ENCODE results near the gene COQ8B.
"Not testable (repeated sequence)": the region's sequence is repeated elsewhere in the genome, so short reads cannot be mapped to it uniquely, and the experiment has no call there.

COQ8B gene

DNA sequence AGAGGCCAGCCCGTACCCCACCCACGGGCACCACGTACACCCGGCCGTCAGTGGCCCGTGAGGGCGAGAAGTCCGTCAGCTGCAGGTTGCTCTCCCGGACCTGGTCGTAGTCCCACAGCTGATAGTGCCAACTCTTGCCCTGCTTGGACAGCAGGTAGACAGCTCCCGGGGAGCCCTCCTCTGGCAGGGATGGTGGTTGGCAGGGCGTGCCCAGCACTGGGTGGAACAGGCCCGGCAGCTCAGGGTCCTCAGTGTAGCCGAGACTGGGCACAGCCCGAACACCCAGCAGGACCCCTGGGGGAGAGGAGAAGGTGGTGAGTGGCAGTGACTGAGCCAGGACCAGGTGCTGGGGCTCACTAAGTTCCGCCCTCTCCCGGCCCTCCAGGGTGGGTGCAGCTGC is 25.8 kb upstream of the COQ8B start:
- DNase-seq (ENCODE audit: low read depth in 1 of 2, low spot score in 1 of 2) = no peak

DNA sequence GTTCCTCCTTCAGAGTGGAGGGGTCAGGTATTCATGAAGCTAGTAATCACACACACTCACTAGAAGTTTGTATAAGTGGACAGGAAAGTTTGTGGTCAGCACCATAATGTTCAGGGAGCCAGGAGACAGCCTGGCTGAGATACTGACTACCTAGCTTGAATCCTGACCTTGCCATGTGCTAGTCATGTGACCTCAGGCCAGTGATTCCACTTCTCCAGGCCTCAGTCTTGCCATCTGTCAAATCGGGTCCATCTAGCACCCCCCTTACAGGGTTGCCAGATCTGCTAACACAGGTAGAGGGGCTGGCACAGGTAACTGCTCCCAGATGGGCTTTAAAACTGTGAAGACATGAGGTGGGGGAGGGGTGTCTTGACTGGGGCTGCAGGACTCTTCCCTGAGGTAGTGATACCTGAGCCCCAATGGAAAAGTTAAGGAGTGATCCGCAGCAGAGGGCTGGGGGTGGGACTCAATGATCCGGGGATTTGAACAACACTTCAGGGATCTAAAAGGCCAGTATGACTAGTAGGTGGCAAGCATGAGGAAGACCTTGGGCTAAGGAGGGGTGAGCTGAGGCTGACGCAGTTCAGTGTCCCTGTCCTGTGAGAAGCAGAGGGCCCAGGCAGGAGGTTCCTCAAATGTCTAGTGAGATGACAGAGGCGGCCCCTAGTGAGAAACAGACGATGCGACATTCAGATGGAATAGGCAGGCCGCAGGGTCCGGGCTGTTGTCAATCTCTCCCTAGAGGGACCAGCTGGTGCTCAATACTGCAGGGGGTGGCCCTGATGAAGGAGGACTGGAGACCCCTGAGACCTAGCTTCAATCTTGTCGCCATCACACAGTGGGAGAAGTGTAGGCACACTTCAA is 25.1 kb upstream of the COQ8B start:
- no peak for DNase-seq (ENCODE audit: low read depth in 1 of 2, low spot score in 1 of 2)

DNA sequence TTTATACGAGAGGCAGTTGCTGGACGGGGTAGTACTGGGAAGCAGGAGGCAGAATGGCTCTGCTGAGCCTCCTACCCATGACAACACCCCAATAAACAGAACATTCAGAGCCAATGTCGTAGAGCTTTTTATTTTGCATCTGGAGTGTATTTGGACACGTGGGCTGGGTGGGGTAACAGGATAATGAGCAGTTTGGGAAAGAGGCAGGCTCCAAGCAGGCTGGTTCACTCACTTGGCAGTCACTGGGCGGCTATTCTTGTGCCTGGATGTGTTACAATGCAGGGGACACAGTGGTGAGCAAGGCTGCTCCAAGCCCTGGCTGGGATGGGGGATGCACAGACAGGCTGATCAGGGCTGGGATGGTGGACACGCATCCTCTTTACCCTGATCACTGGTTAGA is 24.1 kb upstream of the COQ8B start:
- DNase-seq (ENCODE audit: low read depth in 1 of 2, low spot score in 1 of 2) = no peak

DNA sequence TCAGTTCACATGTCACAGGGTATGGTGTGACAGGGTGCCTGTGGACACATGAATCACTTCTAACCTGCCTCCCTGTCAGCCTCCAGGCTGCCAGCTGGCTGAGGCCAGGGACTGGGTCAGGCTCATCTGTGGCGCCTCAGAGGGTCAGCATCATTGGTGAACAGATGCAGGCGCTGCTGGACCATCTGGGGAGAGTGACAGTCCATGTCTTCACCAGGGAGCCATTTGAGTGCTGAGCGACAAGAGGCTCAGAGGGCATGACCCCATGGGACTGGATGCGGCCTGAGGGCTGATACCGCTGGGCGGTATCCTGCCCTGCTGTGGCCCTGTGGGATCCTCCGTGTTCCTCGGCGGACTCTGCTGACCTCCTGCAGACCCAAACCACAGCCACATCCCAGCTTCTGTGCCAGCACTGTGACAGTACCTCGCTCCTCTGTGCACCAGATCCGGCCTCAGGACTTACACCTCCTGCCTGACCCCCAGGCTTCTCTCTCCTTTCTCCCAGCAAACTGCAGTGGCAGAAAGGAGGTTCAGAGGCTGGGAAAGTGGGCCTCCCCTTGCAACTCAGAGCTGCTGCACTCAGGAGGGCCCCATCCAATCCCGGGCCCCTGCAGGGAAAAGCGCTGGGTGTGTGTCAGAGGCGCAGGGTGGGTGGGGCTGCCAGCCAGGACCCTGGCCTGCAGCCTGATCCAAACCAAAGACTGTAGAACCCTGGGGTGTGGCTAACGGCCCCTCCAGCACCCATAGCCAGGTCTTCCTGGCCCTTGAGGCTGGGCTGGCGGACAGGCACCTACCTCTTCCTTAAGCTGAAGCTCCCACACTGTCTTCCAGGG is 23.4 kb upstream of the COQ8B start:
- no peak for DNase-seq (ENCODE audit: low read depth in 1 of 2, low spot score in 1 of 2)

DNA sequence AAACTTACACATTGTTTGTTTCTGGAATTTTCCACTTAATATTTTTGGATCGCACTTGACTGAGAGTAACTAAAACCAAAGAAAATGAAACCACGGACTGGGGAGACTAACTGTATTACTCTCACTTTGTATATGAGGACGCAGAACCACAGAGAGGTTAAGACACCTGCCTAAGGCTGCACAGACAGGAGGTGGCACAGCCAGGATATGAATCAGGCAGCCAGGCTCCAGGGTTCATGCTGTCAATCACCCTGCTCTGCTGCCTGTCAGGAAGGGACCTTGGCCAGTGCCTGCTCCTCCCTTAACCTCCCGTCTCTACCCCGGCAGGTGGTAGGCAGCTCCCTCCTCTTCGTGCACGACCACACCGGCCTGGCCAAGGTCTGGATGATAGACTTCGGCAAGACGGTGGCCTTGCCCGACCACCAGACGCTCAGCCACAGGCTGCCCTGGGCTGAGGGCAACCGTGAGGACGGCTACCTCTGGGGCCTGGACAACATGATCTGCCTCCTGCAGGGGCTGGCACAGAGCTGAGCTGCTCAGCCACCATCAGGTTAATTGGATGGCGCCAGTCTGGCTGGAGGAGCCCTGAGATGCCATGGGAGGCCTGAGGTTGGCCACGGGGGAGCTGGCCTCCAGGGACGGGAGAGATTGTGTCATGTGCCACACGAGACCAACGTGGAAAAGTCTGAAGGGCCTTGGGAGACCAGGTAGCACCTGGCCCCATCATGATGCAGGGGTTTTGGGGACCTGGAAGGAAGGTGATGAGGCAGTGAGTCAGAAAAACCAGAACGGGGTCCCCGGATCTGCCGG is 22.5 kb upstream of the COQ8B start:
- DNase-seq (ENCODE audit: low read depth in 1 of 2, low spot score in 1 of 2) = no peak

DNA sequence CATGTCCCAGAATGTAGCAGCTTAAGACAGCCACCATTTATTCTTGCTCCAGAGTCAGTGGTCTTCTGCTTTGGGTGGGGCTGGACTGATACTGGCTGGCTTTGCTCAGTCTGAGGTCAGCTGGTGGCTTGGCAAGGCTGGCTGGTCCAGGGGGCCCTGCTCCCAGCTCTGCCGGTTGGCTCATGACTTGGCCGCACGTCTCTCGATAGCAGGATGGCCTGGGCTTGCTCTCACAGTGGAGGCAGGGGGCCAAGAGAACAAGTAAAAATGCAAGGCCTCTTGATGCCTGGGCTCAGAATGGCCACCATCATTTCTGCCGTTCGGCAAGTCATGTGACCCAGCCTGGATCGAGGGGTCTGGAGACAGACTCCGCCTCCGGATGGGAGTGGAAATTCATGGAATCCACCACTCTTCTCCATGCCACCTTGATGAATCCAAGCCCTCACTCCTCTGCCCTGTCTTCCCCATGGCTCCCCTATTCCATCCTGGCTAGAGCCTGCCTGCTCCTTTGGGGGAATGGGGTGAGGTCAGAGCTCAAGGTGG is 20.5 kb upstream of the COQ8B start:
- DNase-seq (ENCODE audit: low read depth in 1 of 2, low spot score in 1 of 2) = no peak

DNA sequence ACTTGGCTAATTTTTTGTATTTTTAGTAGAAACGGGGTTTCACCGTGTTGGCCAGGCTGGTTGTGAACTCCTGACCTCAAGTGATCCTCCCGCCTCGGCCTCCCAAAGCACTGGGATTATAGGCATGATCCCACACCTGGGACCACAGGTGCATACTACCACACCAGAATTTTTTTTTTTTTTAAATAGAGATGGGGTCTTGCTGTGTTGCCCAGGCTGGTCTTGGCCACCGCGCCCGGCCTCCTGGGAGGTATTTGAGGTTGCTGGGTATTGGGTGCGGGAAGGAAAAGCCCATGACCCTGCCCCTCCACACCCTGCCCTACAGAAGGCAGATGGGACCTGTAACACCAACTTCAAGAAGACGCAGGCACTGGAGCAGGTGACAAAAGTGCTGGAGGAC is 20.0 kb upstream of the COQ8B start:
- DNase-seq (ENCODE audit: low read depth in 1 of 2, low spot score in 1 of 2) = no peak

DNA sequence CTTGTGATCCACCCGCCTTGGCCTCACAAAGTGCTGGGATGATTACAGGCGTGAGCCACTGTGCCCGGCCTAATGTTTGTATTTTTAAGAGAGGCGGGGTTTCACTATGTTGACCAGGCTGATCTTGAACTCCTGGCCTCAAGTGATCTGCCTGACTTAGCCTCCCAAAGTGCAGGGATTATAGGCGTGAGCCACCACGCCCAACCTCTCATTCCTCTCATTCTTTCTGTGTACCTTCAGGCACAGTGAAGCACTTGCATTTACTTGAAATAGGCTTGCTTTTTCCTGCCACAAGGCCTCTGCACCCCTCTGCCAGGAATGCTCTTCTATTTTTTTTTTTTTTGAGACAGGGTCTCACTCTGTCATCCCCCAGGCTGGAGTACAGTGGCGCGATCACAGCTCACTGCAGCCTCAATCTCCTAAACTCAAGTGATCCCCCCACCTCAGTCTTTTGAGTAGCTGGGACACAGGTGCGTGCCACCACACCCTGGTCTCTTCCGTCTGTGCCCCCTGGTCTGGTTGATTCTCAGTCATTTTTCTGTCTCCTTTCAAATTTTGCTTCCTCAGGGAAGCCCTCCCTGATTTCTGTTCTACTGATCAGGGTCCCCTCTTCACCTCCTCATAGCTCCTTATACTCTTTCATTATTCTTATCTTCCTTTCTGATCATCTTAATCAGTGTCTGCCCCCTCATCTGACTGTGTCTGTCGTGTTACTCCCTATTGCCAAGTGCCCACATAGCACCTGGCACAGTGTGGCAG is 18.5 kb upstream of the COQ8B start:
- DNase-seq (ENCODE audit: low read depth in 1 of 2, low spot score in 1 of 2) = no peak

DNA sequence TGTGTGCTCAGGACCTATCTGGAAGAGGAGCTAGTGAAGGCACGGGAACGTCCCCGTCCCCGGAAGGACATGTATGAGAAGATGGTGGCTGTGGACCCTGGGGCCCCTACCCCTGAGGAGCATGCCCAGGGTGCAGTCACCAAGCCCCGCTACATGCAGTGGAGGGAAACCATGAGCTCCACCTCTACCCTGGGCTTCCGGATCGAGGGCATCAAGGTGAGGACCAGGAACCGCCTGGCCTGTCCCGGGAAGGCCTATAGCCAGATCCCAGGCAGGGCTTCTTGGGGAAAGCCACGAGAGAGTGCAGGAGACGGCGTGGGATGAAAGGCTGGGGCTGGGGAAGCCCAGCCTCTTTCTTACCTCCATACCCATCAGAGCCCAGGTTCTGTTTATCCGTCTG is 16.5 kb upstream of the COQ8B start:
- DNase-seq (ENCODE audit: low read depth in 1 of 2, low spot score in 1 of 2) = no peak

DNA sequence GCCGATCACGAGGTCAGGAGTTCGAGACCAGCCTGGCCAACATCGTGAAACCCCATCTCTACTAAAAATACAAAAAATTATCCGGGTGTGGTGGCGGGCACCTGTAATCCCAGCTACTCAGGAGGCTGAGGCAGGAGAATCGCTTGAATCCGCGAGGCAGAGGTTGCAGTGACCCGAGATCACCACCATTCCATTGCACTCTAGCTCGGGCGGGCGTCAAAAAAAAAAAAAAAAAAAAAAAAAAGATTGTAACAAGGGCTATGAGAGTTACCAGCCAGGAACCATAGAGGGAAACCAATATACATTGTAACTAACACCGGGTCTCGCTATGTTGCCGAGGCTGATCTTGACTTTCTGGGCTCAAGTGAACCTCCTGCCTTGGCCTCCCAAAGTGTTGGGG is 15.6 kb upstream of the COQ8B start:
- DNase-seq (ENCODE audit: low read depth in 1 of 2, low spot score in 1 of 2) = not testable (repeated sequence)

DNA sequence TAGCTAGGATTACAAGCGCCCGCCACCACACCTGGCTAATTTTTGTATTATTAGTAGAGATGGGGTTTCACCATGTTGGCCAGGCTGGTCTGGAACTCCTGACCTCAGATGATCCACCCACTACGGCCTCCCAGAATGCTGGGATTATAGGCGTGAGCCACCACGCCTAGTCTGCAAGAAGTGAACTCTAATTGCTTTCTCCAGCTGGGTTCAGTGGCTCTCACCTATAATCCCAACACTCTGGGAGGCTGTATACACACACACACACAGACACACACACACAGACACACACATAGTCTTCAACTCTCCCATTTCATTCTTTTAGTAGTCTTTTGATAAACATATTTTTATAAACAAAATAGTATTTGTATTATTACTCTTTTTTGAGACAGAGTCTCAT is 13.4 kb upstream of the COQ8B start:
- not testable (repeated sequence) for DNase-seq (ENCODE audit: low read depth in 1 of 2, low spot score in 1 of 2)

DNA sequence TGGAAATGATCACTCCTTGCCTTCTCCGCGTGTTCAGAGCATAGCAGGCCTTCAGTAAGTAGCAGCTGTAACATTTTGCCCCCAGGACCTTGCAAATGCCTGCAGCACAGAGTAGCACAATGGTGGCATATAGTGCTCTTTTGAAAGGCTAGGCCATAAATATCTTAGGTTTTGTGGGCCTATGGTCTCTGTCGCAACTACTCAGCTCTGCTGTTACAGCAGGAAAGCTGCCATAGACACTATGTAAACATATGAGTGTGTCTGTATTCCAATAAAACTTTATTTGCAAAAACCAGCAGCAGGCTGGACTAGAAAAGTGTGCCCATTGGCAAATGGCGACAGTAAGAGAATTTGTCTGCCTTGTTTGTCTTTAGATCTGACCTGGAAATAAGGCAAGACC is 9.6 kb upstream of the COQ8B start:
- no peak for DNase-seq (ENCODE audit: low read depth in 1 of 2, low spot score in 1 of 2)

DNA sequence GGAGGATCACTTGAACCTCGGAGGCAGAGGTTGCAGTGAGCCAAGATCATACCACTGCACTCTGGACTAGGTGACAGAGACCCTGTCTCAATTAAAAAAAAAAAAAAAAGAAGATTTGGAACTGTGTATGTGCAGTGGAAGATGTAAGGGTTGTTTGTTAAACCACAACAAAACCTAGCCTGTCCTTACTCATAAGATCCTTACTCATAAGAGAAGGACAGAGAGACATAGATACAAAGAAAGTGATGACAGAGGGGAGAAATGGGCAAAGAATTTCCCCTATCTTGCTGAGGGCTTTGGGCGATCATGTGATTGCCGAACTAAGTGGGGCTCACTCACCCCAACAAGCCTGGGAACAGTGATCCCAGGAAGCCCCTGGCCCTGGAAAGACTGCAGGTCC is 8.2 kb upstream of the COQ8B start:
- DNase-seq (ENCODE audit: low read depth in 1 of 2, low spot score in 1 of 2) = no peak

DNA sequence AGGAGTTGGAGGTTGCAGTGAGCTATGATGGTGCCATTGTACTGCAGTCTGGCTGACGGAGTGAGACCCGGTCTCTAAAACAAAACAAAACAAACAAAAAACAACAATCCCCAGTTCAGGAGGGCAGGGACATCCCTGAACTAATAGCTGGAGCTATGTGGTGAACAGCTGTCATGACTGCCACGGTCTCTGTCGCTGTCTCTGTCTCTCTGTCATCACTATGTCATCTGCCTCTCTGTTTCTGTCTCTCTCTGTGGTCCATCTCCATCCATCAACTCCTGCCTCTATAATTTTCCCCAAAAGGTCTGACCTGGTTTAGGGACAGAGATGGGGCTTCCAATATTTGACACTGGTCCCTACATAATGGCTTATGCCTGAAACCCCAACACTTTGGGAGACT is 7.6 kb upstream of the COQ8B start:
- no peak for DNase-seq (ENCODE audit: low read depth in 1 of 2, low spot score in 1 of 2)

DNA sequence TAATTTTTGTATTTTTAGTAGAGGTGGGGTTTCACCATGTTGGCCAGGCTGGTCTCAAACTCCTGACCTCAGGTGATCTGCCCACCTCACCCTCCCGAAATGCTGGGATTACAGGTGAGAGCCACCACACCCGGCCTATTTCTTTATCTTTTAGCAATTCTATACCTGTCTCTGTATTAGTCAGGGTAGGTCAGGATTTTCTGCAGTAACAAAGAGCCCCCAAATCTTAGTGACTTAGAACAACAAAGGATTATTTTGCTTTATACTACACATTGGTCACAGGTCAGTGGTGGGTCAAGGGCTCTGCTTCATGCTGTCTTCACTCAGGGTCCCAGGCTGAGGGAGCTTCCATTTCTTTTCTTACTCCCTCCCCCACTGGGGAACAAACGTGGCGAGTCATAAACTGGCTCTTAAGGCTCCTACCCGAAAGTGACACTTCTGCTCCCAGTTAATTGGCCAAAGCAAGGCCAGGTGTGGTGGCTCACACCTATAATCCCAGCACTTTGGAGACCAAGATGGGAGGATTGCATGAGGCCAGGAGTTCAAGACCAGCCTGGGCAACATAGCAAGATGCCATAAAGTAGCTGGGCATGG is 7.1 kb upstream of the COQ8B start:
- DNase-seq (ENCODE audit: low read depth in 1 of 2, low spot score in 1 of 2) = no peak

DNA sequence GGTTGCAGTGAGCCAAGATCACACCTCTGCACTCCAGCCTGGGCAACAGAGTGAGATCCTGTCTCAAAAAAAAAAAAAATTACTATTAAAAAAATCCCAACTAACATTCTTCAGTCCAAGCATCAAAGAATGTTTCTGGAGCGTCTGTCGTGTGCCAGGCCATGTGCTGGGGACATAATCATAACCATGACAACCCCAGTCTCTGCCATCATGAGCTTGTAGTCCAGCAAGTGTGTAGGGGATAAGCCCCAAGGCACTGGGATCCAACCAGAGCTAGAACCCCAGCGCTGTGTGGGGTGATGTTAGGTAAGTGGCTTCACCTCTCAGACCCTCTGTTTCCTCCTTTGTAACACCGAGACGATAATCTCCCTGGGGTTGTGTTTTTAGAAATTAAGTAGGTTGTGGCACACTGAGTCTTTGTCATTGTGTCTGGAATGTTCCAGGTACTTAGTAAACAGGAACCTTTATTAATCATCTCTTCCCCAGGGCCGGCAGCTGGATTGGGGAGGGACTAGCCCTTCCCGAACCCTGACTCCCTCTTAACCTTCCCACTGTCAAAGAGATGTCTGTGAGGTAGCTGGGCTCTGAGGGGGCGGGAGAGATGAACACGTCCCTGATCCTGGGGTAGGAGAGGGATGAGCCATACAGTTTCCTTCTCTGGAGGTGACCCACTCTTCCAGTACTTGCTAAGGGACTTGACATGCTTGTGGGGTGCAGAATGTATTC is 5.4 kb upstream of the COQ8B start:
- no peak for DNase-seq (ENCODE audit: low read depth in 1 of 2, low spot score in 1 of 2)

DNA sequence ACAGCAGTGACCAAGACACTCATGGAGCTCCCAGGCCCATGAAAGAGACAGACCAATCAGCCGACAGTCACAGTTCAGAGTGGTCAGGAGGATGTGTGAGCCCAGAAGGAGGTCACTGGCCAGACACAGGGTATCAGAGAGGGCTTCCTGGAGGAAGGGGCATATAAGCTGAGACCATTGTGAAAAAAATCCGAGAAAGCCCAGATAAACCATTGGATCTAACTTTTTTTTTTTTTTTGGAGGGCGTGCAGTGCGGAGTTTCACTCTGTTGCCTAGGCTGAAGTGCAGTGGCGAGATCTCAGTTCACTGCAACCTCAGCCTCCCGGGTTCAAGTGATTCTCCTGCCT is 4.4 kb upstream of the COQ8B start:
- no peak for DNase-seq (ENCODE audit: low read depth in 1 of 2, low spot score in 1 of 2)

DNA sequence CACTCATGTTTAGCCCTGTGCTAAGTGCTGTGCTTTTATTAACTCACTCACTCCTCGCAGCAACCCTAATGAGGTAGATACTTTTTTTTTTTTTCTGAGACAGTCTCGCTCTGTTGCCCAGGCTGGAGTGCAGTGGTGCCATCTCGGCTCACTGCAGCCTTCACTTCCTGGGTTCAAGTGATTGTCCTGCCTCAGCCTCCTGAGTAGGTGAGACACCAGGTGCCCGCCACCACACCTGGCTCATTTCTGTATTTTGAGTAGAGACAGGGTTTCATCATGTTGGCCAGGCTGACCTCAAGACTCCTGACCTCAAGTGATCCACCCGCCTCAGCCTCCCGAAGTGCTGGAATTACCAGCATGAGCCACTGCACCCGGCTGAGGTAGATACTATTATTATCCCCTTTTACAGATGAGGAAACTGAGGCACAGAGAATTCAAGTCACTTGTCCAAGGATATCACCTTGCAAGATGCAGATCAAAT is 2.8 kb upstream of the COQ8B start:
- DNase-seq (ENCODE audit: low read depth in 1 of 2, low spot score in 1 of 2) = no peak

DNA sequence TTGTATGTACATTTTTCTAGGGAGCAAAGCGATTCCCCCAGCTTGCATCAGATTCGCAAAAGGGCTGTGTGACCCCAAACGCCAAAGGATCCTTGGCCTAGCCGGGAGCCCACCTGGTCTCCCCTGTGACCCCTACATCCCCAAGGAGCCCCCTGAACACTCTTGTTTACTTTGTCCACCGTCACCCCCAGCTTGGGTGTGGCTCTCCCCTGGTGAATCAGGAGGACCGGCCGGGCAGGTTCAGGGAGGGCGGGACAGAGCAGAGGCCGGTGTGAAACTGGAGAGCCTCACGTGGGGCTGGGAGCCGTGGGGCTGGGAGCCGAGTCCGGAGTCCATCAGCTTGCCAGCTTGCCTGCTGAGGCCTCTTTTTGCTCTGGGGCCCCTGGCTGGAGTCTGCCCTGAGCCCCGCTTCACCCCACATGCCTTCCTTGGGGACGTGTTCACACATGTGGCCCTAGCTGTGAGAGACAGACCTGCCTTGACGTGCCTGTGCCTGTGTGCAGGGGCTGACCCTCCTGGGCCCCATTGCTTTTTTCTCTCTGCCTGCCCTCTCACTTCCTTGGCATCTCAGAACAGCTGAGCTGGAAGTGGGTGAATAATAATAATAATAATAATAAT is 2.2 kb upstream of the COQ8B start:
- no peak for DNase-seq (ENCODE audit: low read depth in 1 of 2, low spot score in 1 of 2)

All from activated T-helper 1 cell treated with anti-CD3 and anti-CD28 coated beads, Interleukin-2, amount 50 U/mL, for 16 hours (primary cell).